C4-2B (cell line): Measurements from ENCODE around the gene TMEM165.

ENCODE experiments used
- H3K27ac ChIP-seq: fragments of 450-650 bp; 2 replicates; pipeline ENCODE4 v1.5.1; 2017
- ZFX ChIP-seq: fragments of 450-650 bp; IDR thresholded peaks from 2 replicates; pipeline ENCODE4 v1.6.1; 2017
- TF ChIP-seq, protein P1 (sequence below): fragments of 450-650 bp; conservative IDR thresholded peaks from 2 replicates; pipeline ENCODE4 v1.5.1; 2017; ENCODE audit warnings: mild to moderate bottlenecking

The TMEM165 gene

GRCh38 chr4:55373461-55373860, 22.3 kb upstream of the TMEM165 start:
- H3K27ac ChIP-seq, result no peak overlapping the region
- TF ChIP-seq, protein P1, sequence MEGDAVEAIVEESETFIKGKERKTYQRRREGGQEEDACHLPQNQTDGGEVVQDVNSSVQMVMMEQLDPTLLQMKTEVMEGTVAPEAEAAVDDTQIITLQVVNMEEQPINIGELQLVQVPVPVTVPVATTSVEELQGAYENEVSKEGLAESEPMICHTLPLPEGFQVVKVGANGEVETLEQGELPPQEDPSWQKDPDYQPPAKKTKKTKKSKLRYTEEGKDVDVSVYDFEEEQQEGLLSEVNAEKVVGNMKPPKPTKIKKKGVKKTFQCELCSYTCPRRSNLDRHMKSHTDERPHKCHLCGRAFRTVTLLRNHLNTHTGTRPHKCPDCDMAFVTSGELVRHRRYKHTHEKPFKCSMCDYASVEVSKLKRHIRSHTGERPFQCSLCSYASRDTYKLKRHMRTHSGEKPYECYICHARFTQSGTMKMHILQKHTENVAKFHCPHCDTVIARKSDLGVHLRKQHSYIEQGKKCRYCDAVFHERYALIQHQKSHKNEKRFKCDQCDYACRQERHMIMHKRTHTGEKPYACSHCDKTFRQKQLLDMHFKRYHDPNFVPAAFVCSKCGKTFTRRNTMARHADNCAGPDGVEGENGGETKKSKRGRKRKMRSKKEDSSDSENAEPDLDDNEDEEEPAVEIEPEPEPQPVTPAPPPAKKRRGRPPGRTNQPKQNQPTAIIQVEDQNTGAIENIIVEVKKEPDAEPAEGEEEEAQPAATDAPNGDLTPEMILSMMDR, result no peak
- TF ChIP-seq ZFX, result no peak

DNA sequence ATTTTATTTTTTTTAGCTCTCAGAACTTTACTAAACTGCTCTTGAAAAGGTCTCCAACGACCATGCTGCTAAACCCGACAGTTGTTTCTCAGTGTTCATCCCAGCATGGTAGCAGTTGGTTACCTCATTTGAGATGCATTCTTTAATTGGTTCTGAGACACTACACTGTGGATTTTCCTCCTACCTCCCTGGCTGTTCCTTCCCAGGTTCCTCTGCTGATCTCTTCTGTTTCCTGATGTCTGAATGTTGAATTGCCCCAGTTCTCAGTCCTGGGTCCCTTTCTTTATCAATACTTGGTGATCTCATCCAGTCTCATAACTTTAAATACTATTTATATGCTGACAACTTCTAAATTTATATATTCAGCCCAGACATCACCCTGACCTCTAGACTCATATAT, 19.1 kb upstream of the TMEM165 start:
- no peak overlapping the region for H3K27ac ChIP-seq
- no peak for TF ChIP-seq ZFX
- TF ChIP-seq, protein P1, result no peak

DNA sequence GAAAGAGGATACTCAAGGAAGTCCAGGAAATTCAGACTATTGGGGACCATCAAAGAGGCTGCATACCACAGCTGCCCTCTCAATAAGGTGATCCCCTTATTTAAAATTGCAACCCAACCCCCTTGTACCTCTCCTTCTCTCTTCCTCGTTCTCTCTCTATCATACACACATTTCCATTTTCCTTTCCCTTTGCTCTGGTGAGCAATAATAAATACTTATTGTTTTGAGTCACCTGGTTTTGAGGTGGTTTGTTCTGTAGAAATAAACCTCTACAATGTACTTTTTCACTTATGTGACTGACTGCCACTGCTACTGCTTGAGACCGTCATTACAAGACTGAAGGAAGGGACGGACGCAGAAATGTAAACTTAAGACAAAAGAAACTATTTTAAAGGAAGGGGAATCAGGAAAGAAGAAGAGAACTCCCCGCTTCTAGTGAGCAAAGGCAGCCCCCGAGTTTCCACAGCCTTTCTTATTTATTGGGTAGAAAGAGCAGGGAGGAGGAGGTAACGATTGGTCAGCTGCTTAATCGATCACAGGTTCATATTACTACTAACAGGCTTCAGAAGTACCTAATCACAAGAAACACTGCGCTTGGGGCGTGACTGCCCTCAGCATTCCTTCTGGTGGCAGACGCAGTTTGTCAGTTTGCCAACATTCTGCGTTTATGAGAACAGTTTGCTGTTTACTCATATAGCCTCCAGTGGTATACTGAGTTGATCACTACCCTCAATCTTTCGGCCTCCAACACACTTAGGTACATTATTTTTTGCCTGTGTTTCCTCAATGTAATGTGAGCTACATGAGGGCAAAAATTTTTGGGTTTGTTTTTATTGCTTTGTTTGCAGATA, 16.9 kb upstream of the TMEM165 start:
- TF ChIP-seq, protein P1, result no peak
- TF ChIP-seq ZFX, result no peak
- no peak overlapping the region for H3K27ac ChIP-seq

DNA sequence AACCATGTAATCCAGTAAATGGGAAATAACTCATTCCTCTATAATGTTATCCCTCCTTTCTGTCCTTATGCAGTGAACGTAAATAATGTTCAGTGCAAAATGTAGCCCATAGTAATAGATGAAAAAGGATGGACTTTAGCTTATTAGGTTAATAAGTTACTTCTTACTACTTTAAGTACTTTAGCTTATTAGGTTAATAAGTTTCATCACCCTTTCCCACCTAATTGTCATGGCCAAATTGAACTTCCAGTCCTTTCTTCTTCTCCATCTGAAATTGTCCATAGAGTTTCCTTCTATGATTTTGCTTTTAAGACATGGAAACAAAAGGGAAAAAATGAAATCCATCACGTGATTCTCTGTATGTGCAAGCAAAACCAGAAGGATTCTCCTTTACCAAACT, 15.2 kb upstream of the TMEM165 start:
- TF ChIP-seq, protein P1, result no peak
- TF ChIP-seq ZFX, result no peak
- no peak overlapping the region for H3K27ac ChIP-seq

DNA sequence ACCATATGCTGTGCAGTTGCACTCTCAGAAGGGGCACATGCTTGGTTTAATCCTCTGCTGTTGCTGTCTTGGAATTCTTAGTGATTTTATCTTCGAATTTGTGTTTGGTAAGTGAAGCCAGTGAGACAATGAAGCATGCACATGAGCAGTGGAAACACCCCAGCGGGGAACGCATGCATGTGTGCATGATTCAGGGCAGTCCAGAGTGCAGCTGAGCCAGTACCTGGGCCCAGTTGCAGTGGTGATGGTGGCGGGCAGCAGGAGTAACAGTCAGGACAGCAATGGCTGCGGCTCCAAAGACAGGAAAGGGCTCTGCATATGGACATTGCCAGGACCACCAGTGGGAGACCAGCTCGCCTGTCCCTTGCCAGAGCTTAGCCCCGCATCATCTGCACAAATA, 14.3 kb upstream of the TMEM165 start:
- H3K27ac ChIP-seq, result no peak overlapping the region
- TF ChIP-seq ZFX, result no peak
- TF ChIP-seq, protein P1, result no peak

DNA sequence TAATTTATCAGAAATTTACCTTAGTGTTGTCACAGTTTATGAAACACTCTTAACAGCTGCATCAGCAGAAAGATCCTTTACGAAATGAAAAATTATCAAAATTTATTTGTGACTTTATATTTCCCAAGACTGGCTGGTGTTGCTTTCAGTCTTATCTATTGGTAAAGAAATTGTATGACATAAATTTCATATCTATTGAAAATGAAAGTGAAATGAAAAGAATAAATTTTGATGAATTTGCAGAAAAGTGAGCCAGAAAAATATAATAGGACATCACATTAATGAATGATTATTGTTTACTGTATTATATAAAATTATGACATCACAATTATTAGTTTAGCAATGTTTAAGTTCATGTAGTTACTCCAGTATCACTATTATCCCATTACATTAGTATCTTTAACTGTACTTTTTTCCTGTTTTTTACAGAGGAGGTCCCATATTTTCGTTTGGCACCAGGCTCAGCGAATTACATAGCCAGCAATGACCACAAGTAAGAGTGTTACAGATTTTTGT, 13.2 kb upstream of the TMEM165 start:
- no peak for TF ChIP-seq ZFX
- TF ChIP-seq, protein P1, result no peak
- H3K27ac ChIP-seq, result no peak overlapping the region

GRCh38 chr4:55385201-55385649, 10.5 kb upstream of the TMEM165 start:
- TF ChIP-seq, protein P1, result no peak
- no peak for TF ChIP-seq ZFX
- H3K27ac ChIP-seq, result no peak overlapping the region
